ENCODE data around the gene FAM181A.

- TF ChIP-seq EZH2 (IDR thresholded peaks at IDR 0.05; ENCODE audit: low read length) (no peak), CTCF (optimal IDR thresholded peaks at IDR 0.05 in 1 of 3, IDR thresholded peaks at IDR 0.05 in 1 of 3, conservative IDR thresholded peaks at IDR 0.05 in 1 of 3; ENCODE audit: extremely low read depth in 1 of 3, insufficient read depth in 2 of 3, low read length in 3 of 3) (no peak)
Observed at GRCh38 chr14:93962701-93963601, 35.8 kb downstream of the FAM181A start.

Measured in keratinocyte (primary cell).